ENCODE data around the gene ASAP2.

The ASAP2 gene

GRCh38 chr2:9179572-9180201 lies 26.9 kb upstream of the ASAP2 start:
- no peak for DNase-seq (ENCODE audit: low read depth in 1 of 2, low spot score in 1 of 2)

GRCh38 chr2:9184361-9184760 lies 22.3 kb upstream of the ASAP2 start:
- no peak for DNase-seq (ENCODE audit: low read depth in 1 of 2, low spot score in 1 of 2)

DNA sequence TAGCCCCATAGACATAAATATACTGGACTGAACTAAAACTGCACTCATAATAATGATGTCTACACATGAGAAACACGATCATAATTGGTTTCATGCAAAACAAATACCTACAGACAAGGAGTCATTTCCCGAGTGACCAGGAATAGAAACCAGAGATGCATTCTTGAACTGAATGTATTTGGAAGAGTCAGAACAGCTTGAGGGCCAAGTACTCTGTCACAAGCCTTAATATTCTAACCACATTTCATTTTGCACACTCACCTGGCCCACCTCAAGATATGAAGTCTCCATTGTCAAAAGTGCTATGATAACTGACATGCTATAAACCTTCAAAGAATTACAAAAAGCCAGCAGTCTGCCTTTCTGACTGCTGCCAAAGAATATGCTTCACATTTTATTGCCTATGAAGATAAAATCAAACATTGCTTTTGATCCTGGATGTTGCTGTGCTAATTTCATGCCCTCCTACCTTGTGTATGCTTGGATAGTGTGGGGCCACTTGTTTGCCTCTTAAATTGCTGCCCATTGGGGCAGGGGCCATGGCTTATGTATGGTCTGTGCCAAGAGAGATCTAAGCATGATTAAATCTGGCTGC lies 18.9 kb upstream of the ASAP2 start:
- no peak for DNase-seq (ENCODE audit: low read depth in 1 of 2, low spot score in 1 of 2)

DNA sequence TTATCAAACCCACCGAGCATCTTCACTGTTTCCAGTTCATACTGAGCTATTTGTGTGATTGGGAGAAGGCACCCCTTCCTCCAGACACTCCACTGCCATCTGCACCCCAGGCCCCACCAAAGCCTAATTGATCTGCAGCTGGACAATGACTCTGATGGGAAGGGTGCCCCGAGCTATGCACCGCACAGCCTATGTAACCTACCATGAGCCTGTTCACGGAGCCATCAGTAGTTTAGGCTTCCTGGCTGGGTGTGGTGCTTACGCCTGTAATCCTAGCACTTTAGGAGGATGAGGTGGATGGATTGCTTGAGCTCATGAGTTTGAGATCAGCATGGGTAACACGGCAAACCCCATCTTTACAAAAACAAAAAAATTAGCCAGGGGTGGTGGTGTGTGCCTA lies 17.8 kb upstream of the ASAP2 start:
- DNase-seq (ENCODE audit: low read depth in 1 of 2, low spot score in 1 of 2), result no peak

DNA sequence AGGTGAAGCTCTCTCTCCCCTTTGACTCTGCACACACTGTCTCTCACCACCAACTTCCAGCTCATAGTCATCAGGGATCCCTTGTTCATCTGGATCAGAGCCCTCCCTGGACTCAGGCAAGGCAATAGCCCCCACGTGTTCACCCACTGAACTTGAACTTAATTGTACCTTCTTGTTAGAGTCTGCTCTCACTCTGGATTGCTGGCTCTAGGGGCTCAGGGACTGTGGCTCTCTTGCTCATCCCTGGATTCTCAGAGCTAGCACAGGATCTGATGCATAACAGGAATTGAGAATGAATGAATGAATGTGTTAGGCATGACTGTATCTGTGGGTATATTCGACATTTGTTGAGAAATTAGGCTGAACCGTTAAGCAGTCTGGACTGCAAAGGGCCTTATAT lies 16.7 kb upstream of the ASAP2 start:
- no peak for DNase-seq (ENCODE audit: low read depth in 1 of 2, low spot score in 1 of 2)

DNA sequence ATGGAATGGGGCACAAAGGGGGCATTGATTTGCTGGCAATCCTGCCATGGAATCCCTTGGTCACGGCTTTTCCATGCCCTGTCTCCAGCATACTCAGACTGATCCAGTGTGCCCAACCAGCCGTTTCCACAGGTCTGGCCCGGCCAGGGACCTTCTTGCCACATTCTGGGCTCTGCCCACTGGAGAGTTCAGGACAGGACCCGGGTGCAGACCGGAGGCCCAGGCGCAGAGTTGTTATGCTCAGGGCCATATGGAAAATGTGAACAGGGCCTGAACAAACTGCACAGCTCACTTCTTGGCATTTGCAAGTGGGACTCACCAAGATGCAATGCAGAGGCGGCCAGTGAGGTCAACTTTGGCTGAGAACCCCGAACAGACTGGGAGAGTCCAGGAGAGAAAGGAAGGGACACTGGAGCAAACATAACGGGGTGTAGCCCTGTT lies 15.6 kb upstream of the ASAP2 start:
- no peak for DNase-seq (ENCODE audit: low read depth in 1 of 2, low spot score in 1 of 2)

- DNase-seq (ENCODE audit: low read depth in 1 of 2, low spot score in 1 of 2), result no peak
Measured at GRCh38 chr2:9192712-9193111, 13.9 kb upstream of the ASAP2 start.

DNA sequence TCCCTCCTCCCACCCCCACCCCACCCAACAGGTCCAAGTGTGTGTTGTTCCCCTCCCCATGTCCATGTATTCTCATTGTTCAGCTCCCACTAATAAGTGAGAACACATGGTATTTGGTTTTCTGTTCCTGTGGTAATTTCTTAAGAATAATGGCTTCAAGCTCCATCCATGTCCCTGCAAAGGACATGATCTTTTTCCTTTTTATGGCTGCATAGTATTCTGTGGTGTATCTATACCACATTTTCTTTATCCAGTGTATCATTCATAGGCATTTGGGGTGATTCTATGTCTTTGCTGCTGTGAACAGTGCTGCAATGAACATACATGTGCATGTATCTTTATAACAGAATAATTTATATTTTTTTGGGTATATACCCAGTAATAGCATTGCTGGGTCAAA lies 12.3 kb upstream of the ASAP2 start:
- DNase-seq (ENCODE audit: low read depth in 1 of 2, low spot score in 1 of 2), result no peak

- DNase-seq (ENCODE audit: low read depth in 1 of 2, low spot score in 1 of 2), result no peak
Measured at GRCh38 chr2:9196637-9197036, 10.0 kb upstream of the ASAP2 start.

- no peak for DNase-seq (ENCODE audit: low read depth in 1 of 2, low spot score in 1 of 2)
Measured at GRCh38 chr2:9197916-9198315, 8.7 kb upstream of the ASAP2 start.

DNA sequence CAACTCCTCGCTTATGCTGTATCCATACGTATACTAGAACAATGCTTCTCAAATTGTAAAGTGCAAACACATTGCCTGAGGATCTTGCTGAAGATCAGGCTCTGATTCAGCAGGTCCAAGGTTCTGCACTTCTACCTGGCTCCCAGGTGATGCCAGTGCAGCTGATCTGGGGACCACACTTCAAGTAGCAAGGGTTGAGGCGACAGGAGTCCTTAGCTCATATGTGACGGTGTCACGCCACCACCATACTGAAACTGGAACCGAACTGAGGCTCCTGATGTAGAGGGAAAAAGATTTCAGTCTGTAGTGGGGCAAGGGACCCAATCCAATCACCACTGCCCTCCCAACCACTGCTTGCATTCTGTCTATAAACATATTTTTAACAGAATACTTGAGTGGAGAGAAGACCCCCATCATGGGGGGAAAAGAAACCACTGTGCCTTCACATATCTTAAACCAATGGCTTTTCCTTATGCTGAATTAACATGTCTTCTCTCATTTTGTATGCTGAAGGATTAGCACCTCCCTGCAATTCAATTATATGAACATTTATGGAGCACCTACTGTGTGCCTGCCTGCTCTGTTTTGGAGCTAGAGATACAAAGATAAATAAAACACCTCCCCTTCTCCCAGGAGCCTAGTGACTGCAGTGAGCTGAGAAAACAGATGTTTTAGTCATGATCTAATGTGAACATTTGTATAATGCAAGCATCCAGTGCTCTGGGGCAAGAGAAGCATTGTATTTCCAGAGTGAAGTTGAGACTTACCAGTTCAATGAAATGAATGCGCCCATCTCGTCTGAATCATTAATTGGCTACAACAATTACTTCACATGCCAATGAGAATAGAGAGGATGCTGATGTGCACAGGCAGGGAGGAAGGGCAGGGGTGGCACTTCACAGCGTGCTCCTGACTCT lies 6.6 kb upstream of the ASAP2 start:
- no peak for DNase-seq (ENCODE audit: low read depth in 1 of 2, low spot score in 1 of 2)

- no peak for DNase-seq (ENCODE audit: low read depth in 1 of 2, low spot score in 1 of 2)
Measured at GRCh38 chr2:9200633-9201015, 6.0 kb upstream of the ASAP2 start.

DNA sequence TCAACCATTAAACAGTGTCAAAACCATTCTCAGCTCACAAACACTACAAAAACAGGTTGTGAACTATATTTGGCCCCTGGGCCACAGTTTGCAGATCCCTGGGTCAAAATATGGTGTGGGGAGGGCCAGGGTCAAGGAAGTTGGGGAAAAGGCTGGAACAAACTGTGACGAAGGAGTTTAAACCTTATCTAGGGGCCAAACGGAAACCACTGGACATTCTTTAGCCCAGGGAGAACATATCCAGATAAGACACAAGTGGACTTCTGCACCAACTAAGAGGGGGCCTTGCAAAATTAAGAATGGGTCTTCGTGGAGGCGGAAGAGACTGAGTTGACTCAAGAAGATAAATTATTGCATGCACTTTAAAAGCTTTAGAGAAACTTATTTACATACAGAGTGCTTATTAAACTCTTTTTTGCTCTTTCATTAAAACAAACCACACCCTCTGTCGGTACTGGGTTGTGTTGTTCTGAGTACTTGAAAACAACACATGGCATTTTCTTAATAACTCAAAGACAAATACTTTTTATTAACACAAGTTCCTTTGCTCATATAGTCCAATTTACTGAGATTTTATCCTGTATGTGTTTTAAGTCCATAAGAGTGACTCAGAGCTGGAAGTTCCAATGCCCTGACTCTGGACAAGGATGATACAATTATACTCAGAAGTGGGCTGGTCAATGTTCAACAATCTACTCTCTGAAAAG lies 5.3 kb upstream of the ASAP2 start:
- DNase-seq (ENCODE audit: low read depth in 1 of 2, low spot score in 1 of 2), result no peak

DNA sequence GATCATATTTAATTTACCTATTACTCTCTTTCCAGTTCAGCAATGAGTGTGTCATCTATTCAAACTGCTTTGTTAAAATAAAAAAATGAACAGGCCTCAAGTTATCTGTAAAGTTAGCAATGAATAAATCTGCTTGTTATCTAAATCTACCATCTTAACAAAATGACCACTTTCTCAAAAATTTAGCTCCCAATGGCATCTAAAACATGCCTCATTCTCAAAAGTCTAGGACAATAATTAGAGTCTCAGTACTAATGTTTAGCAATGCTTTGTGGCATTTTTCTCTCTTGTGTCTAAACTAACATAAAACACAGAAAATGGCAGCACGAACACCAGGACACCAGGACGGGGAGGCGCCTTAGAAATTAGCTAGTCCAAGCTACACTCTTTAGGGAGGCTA lies 3.6 kb upstream of the ASAP2 start:
- no peak for DNase-seq (ENCODE audit: low read depth in 1 of 2, low spot score in 1 of 2)

- DNase-seq (ENCODE audit: low read depth in 1 of 2, low spot score in 1 of 2), result no peak
Measured at GRCh38 chr2:9203876-9204275, 2.7 kb upstream of the ASAP2 start.

- no peak for DNase-seq (ENCODE audit: low read depth in 1 of 2, low spot score in 1 of 2)
Measured at GRCh38 chr2:9204939-9205338, 1.7 kb upstream of the ASAP2 start.

DNA sequence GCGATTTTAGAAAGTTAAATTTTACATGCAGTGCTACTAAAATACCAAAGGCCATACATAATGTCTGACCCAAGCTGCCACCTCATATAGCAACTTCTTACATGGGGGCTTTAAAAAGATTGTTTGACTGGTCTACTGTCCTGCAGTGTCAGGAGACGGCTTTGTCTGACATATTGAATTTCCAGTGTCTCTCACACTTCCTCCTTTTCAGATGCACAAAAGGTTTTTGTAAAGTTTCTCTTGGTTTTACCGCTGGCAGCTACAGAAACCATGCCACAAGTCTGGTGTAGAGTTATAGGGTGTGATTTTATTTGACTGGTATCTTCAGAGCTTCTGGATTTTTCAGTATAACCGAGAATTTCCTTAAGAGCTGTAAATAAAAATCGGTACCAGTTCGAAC lies 1.1 kb upstream of the ASAP2 start:
- no peak for DNase-seq (ENCODE audit: low read depth in 1 of 2, low spot score in 1 of 2)

- no peak for DNase-seq (ENCODE audit: low read depth in 1 of 2, low spot score in 1 of 2)
Measured at GRCh38 chr2:9206991-9207640, 504 bp downstream of the ASAP2 start.

- no peak for DNase-seq (ENCODE audit: low read depth in 1 of 2, low spot score in 1 of 2)
Measured at GRCh38 chr2:9207641-9208311, 1.2 kb downstream of the ASAP2 start.

GRCh38 chr2:9208875-9209274 lies 2.3 kb downstream of the ASAP2 start:
- DNase-seq (ENCODE audit: low read depth in 1 of 2, low spot score in 1 of 2), result no peak

DNA sequence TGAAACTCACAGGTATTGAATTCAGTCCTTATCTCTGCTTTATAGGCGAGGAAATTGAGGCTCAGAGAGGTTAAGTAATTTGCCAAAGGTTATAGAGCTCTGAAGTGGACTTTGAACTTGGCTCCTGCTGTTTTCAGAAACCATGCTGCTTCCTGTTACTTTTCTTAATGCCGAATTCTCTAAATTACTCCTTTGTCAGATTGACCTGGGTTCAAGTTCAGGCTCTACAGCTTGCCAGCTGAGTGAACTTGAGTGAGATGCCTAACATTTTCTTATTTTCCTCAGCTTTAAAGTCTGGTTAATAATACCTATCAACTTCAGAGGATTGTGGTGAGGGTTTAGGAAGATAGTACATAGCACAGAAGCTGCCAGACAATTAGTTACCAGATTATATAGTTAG lies 3.4 kb downstream of the ASAP2 start:
- no peak for DNase-seq (ENCODE audit: low read depth in 1 of 2, low spot score in 1 of 2)

All from activated CD4-positive, alpha-beta T cell treated with anti-CD3 and anti-CD28 coated beads, Interleukin-2, amount 50 U/mL, for 24 hours (primary cell).